Mucosa of descending colon (tissue), 3 donors: ENCODE measurements around the gene DGAT2. TPM values are rescaled to one million over a fixed set of nuclear protein-coding genes. Genes with fewer than 3 reads are reported as not detected.
A peak's percentile ranks its signal among the peaks of the same experiment; 100 is the strongest.

Source experiments
- ATAC-seq: fragments of 200-7000 bp; cut with Tn5 transposase; one replicate; pipeline ENCODE4 v1.9.1; 2020; ENCODE audit warnings: mild to moderate bottlenecking, moderate library complexity
- DNase-seq, 3 donors: peaks; one replicate each; pipeline ENCODE4 v3.0.0-alpha.2; 2020
- H3K36me3 ChIP-seq: fragments of 200-600 bp; one replicate; pipeline ENCODE4 v1.8.0; 2021; ENCODE audit warnings: low read depth, mild to moderate bottlenecking
- H3K4me1 ChIP-seq: fragments of 200-600 bp; one replicate; pipeline ENCODE4 v1.8.0; 2021; ENCODE audit warnings: low read depth, mild to moderate bottlenecking
- H3K4me3 ChIP-seq: fragments of 200-600 bp; one replicate; pipeline ENCODE4 v1.8.0; 2021; ENCODE audit warnings: mild to moderate bottlenecking
- H3K9me3 ChIP-seq: fragments of 200-600 bp; one replicate; pipeline ENCODE4 v1.8.0; 2021; ENCODE audit warnings: mild to moderate bottlenecking
- intact Hi-C, 2 donors: fragments of 100-400 bp; cut with DNase I in 1 of 2; cut with micrococcal nuclease in 1 of 2; formaldehyde crosslinking; loops; one replicate each; pipeline versions ENCODE4 v1.11.0 to v1.11.1; 2022; cut with DNase I, micrococcal nuclease
- total RNA-seq, 3 donors: library from RNA; stranded (reverse); fragmentation: NEBNext Ultra II Directional in 2 of 3; extraction: Animal tissue kit (Norgen Biotek cat#: 25700) in 2 of 3; gene quantifications; one replicate each; pipeline versions ENCODE4 v1.2.1 to v1.2.4, GENCODE V29; 2021 to 2023
- TF ChIP-seq, protein P1 (sequence below): fragments of 200-600 bp; IDR thresholded peaks from one replicate; pipeline ENCODE4 v1.8.0; 2022; ENCODE audit warnings: antibody characterized with exemption, mild to moderate bottlenecking
- donor health status: DM: no; HTN: no; CAD: no; lungs with moderate emphysema.
- donor health status: DM: no; HTN: no; CAD: no.
- donor health status: DM: no; HTN: yes; CAD: no.

DGAT2 gene
- total RNA-seq, 3 donors from 2014 or later: 3.4 to 4.2 (median 3.5) TPM

- TF ChIP-seq, protein P1, sequence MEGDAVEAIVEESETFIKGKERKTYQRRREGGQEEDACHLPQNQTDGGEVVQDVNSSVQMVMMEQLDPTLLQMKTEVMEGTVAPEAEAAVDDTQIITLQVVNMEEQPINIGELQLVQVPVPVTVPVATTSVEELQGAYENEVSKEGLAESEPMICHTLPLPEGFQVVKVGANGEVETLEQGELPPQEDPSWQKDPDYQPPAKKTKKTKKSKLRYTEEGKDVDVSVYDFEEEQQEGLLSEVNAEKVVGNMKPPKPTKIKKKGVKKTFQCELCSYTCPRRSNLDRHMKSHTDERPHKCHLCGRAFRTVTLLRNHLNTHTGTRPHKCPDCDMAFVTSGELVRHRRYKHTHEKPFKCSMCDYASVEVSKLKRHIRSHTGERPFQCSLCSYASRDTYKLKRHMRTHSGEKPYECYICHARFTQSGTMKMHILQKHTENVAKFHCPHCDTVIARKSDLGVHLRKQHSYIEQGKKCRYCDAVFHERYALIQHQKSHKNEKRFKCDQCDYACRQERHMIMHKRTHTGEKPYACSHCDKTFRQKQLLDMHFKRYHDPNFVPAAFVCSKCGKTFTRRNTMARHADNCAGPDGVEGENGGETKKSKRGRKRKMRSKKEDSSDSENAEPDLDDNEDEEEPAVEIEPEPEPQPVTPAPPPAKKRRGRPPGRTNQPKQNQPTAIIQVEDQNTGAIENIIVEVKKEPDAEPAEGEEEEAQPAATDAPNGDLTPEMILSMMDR: no peak
- Histone ChIP-seq H3K36me3 (no peaks in the 10 kb centered on the region), H3K4me1 (peaks cover 17% of the 10 kb centered on the region), H3K4me3 (peak overlapping the region; percentile 87), H3K9me3 (no peaks in the 10 kb centered on the region)
- peak in 2 of 3 donors; percentile 43 to 74 for DNase-seq
- intact Hi-C loops: no loop called here
- peak; percentile 33 for ATAC-seq
Measured at GRCh38 chr11:75815345-75816168, 47.0 kb downstream of the DGAT2 start.

GRCh38 chr11:75816561-75817239, 48.1 kb downstream of the DGAT2 start:
- H3K9me3 ChIP-seq: no peaks in the 10 kb centered on the region
- intact Hi-C loops: no loop called here
- DNase-seq (no peak), ATAC-seq (no peak)
- H3K4me1 ChIP-seq: peaks cover 17% of the 10 kb centered on the region
- no peak overlapping the region for H3K4me3 ChIP-seq
- no peaks in the 10 kb centered on the region for H3K36me3 ChIP-seq
- TF ChIP-seq, protein P1: no peak

DNA sequence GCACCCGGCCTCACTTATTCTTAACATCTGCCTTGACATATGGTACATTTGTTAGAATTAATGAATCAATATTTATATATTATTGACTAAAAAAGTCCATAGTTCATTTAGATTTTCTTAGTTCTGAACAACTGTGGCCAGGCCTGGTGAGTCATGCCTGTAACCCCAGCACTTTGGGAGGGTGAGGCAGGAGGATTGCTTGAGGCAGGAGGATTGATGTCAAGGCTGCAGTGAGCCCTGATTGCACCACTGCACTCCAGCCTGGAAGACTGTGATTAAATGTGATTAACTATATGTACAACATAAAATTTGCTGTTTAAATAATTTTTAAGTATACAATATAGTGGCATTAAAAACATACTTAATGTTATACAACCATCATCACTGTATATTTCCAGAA, 52.1 kb downstream of the DGAT2 start:
- Histone ChIP-seq H3K9me3 (no peaks in the 10 kb centered on the region), H3K4me3 (no peak overlapping the region), H3K36me3 (no peaks in the 10 kb centered on the region), H3K4me1 (peaks cover 16% of the 10 kb centered on the region)
- no peak for DNase-seq
- TF ChIP-seq, protein P1: no peak
- no peak for ATAC-seq
- intact Hi-C loops: no loop called here

- no peak overlapping the region for H3K4me3 ChIP-seq
- TF ChIP-seq, protein P1: no peak
- no peaks in the 10 kb centered on the region for H3K36me3 ChIP-seq
- no peak for ATAC-seq
- H3K9me3 ChIP-seq: no peaks in the 10 kb centered on the region
- DNase-seq: no peak
- intact Hi-C loops: no loop called here
- peaks cover 14% of the 10 kb centered on the region for H3K4me1 ChIP-seq
Measured at GRCh38 chr11:75821202-75821601, 52.6 kb downstream of the DGAT2 start.

DNA sequence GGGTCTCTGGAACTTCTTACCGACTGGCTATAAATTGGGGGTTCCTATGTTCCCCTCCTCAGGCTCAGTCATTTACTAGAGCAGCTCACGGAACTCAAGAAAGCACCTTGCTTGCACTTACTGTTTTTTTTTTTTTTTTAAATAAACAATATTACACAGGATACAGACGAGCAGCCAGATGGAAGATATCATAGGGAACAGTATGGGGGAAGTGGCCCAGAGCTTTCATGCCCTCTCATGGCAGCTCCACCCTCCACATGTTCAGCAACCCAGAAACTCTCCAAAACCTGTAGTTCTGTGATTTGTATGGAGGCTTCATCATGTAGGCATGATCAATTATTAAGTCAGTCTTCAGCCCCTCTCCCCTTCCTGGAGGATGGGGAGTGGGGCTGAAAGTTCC, 54.0 kb downstream of the DGAT2 start:
- intact Hi-C loops: no loop called here
- ATAC-seq: peak; percentile 39
- peaks cover 6% of the 10 kb centered on the region for H3K4me1 ChIP-seq

More for the DNA sequence above, 54.0 kb downstream of the DGAT2 start:
- H3K9me3 ChIP-seq: no peaks in the 10 kb centered on the region
- H3K36me3 ChIP-seq: no peaks in the 10 kb centered on the region
- TF ChIP-seq, protein P1: no peak
- DNase-seq: no peak
- no peak overlapping the region for H3K4me3 ChIP-seq
